Measurements from ENCODE around the gene FOXJ3. TPM values are rescaled to one million over a fixed set of nuclear protein-coding genes. Genes with fewer than 3 reads are reported as not detected.

The FOXJ3 gene
- total and polyA plus RNA-seq, 2 donors (not counting 1 experiment from before 2014, with no cell fraction given) = 22.6 to 29.5 TPM

- no peak overlapping the region for H3K9ac ChIP-seq (ENCODE audit: insufficient read depth, low read length)
- H4K20me1 ChIP-seq (ENCODE audit: control insufficient read depth, extremely low read depth, insufficient read depth, low read length) = no peaks in the 10 kb centered on the region
- DNase-seq (ENCODE audit: low read depth in 2 of 2) = no peak
- no peak for TF ChIP-seq EZH2 (IDR thresholded peaks at IDR 0.05; ENCODE audit: low read length, missing control alignments)
- TF ChIP-seq, protein P1, sequence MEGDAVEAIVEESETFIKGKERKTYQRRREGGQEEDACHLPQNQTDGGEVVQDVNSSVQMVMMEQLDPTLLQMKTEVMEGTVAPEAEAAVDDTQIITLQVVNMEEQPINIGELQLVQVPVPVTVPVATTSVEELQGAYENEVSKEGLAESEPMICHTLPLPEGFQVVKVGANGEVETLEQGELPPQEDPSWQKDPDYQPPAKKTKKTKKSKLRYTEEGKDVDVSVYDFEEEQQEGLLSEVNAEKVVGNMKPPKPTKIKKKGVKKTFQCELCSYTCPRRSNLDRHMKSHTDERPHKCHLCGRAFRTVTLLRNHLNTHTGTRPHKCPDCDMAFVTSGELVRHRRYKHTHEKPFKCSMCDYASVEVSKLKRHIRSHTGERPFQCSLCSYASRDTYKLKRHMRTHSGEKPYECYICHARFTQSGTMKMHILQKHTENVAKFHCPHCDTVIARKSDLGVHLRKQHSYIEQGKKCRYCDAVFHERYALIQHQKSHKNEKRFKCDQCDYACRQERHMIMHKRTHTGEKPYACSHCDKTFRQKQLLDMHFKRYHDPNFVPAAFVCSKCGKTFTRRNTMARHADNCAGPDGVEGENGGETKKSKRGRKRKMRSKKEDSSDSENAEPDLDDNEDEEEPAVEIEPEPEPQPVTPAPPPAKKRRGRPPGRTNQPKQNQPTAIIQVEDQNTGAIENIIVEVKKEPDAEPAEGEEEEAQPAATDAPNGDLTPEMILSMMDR (conservative IDR thresholded peaks at IDR 0.05 in 1 of 2, IDR thresholded peaks at IDR 0.05 in 1 of 2; ENCODE audit: low read depth in 1 of 2, low read length in 2 of 2) = no peak
- H2AFZ ChIP-seq (ENCODE audit: low read length) = no peak overlapping the region
- H3K4me1 ChIP-seq (ENCODE audit: control insufficient read depth, extremely low read depth, insufficient read depth, low read length) = peaks cover 2% of the 10 kb centered on the region
- no peak overlapping the region for H3K4me3 ChIP-seq (replicated peaks in 1 of 4; ENCODE audit: control extremely low read depth in 1 of 4, insufficient read depth in 1 of 4, low read depth in 3 of 4, low read length in 4 of 4)
- H3K79me2 ChIP-seq (ENCODE audit: control insufficient read depth, insufficient read depth, low read length) = peaks cover 26% of the 10 kb centered on the region
- no peaks in the 10 kb centered on the region for H3K27me3 ChIP-seq (ENCODE audit: control insufficient read depth, insufficient read depth, low read length)
- no peak overlapping the region for H3K27ac ChIP-seq (ENCODE audit: insufficient read depth, low read length)
- H3K9me3 ChIP-seq (ENCODE audit: control insufficient read depth, insufficient read depth, low read depth, low read length) = no peaks in the 10 kb centered on the region
- no peak overlapping the region for H3K4me2 ChIP-seq (ENCODE audit: extremely low read depth, insufficient read depth, low read length)
- H3K36me3 ChIP-seq (ENCODE audit: control insufficient read depth, insufficient read depth, low read length) = no peaks in the 10 kb centered on the region
Observed at GRCh38 chr1:42336978-42337377, 1.9 kb upstream of the FOXJ3 start.

GRCh38 chr1:42335809-42336518 lies 929 bp upstream of the FOXJ3 start:
- Histone ChIP-seq H3K27me3 (ENCODE audit: control insufficient read depth, insufficient read depth, low read length) (no peaks in the 10 kb centered on the region), H3K79me2 (ENCODE audit: control insufficient read depth, insufficient read depth, low read length) (peaks cover 36% of the 10 kb centered on the region), H3K9ac (ENCODE audit: insufficient read depth, low read length) (peak overlapping the region; percentile 83), H3K4me2 (ENCODE audit: extremely low read depth, insufficient read depth, low read length) (peak overlapping the region; percentile 83), H3K4me1 (ENCODE audit: control insufficient read depth, extremely low read depth, insufficient read depth, low read length) (peaks cover 2% of the 10 kb centered on the region), H3K36me3 (ENCODE audit: control insufficient read depth, insufficient read depth, low read length) (no peaks in the 10 kb centered on the region), H4K20me1 (ENCODE audit: control insufficient read depth, extremely low read depth, insufficient read depth, low read length) (no peaks in the 10 kb centered on the region), H2AFZ (ENCODE audit: low read length) (peak overlapping the region; percentile 91), H3K4me3 (replicated peaks in 1 of 4; ENCODE audit: control extremely low read depth in 1 of 4, insufficient read depth in 1 of 4, low read depth in 3 of 4, low read length in 4 of 4) (peak overlapping the region; percentile 76 to 95 (median 88)), H3K27ac (ENCODE audit: insufficient read depth, low read length) (peak overlapping the region; percentile 82), H3K9me3 (ENCODE audit: control insufficient read depth, insufficient read depth, low read depth, low read length) (no peaks in the 10 kb centered on the region)
- TF ChIP-seq EZH2 (IDR thresholded peaks at IDR 0.05; ENCODE audit: low read length, missing control alignments) = no peak
- TF ChIP-seq, protein P1 (conservative IDR thresholded peaks at IDR 0.05 in 1 of 2, IDR thresholded peaks at IDR 0.05 in 1 of 2; ENCODE audit: low read depth in 1 of 2, low read length in 2 of 2) = no peak
- peak; percentile 57 to 71 for DNase-seq (ENCODE audit: low read depth in 2 of 2)

GRCh38 chr1:42334240-42335049 lies 590 bp downstream of the FOXJ3 start:
- Histone ChIP-seq H3K4me2 (ENCODE audit: extremely low read depth, insufficient read depth, low read length) (peak overlapping the region; percentile 94), H4K20me1 (ENCODE audit: control insufficient read depth, extremely low read depth, insufficient read depth, low read length) (no peaks in the 10 kb centered on the region), H3K4me3 (replicated peaks in 1 of 4; ENCODE audit: control extremely low read depth in 1 of 4, insufficient read depth in 1 of 4, low read depth in 3 of 4, low read length in 4 of 4) (peak overlapping the region; percentile 76 to 95 (median 81)), H3K27me3 (ENCODE audit: control insufficient read depth, insufficient read depth, low read length) (no peaks in the 10 kb centered on the region), H3K79me2 (ENCODE audit: control insufficient read depth, insufficient read depth, low read length) (peaks cover 49% of the 10 kb centered on the region), H2AFZ (ENCODE audit: low read length) (peak overlapping the region; percentile 43), H3K27ac (ENCODE audit: insufficient read depth, low read length) (peak overlapping the region; percentile 82), H3K9me3 (ENCODE audit: control insufficient read depth, insufficient read depth, low read depth, low read length) (no peaks in the 10 kb centered on the region), H3K9ac (ENCODE audit: insufficient read depth, low read length) (peak overlapping the region; percentile 92), H3K4me1 (ENCODE audit: control insufficient read depth, extremely low read depth, insufficient read depth, low read length) (peaks cover 2% of the 10 kb centered on the region), H3K36me3 (ENCODE audit: control insufficient read depth, insufficient read depth, low read length) (no peaks in the 10 kb centered on the region)
- no peak for TF ChIP-seq EZH2 (IDR thresholded peaks at IDR 0.05; ENCODE audit: low read length, missing control alignments)
- TF ChIP-seq, protein P1 (conservative IDR thresholded peaks at IDR 0.05 in 1 of 2, IDR thresholded peaks at IDR 0.05 in 1 of 2; ENCODE audit: low read depth in 1 of 2, low read length in 2 of 2) = no peak
- DNase-seq (ENCODE audit: low read depth in 2 of 2) = peak; percentile 45 to 71
